GM18907 (cell line): ENCODE measurements around the gene MICAL2.
A peak's percentile ranks its signal among the peaks of the same experiment; 100 is the strongest.

ENCODE experiments used
- ATAC-seq: cut with Tn5 transposase; IDR thresholded peaks from one replicate; pipeline ENCODE4 v1.9.1; 2021; ENCODE audit warnings: mild to moderate bottlenecking, moderate library complexity; ENCODE audit not compliant: unreplicated experiment

MICAL2 gene

DNA sequence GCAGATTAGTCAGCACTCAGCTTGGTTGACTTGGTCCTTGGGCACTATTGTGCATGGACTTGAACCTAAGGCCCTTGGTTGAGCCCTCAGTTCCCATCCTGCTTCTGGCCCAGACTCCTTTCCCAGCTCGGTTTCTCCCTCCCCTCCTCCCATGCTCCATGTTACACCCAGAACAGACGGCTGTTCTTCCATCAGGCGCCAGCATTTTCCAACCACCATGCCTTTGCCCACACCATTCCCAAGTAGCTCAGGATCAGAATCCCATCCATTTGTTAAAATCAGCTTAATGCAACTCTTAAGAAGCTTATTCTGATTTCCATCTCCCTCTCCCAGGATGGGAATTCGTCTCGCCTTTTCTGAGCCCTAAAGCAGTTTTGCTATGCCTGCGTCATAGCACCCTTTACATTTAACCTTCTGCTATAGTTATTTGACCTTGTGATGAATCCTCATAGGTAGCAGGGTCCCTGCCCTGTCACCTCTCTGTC is 110.7 kb downstream of the MICAL2 start:
- no peak for ATAC-seq

DNA sequence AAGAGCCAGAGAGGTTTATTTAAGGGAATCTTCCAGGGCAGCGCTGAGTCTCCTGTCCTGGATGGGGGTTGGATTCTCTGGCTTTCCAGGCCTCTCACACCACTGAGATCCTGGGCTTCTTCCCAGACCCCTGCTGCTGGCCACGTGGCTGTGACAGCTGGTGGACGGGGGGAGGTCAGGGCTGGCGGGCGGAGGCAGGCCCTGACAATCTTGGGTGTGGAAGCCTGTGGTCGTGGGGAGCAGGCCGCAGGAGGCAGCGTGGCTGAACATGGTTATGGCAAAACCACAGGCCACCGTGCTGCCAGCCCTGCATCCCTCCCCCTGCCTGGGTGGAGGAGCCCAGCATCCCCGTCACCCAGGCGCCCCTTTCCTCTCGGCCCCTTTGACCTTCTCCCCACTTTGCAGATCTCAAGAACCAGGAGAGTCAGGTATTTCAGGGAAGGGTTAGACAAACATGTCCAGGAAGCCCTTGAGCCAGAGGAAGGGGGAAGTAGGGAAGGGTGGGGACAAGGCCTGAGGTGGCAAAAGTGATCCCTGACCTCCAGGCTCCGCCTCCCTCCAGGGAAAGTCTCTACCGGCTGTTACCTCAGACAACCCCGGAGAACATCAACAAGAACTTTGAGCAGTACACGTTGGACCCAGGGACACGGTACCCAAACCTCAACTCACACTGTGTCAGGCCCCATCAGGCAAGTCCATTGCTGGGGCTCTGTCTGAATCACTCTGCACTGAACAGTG is 111.8 kb downstream of the MICAL2 start:
- no peak for ATAC-seq

DNA sequence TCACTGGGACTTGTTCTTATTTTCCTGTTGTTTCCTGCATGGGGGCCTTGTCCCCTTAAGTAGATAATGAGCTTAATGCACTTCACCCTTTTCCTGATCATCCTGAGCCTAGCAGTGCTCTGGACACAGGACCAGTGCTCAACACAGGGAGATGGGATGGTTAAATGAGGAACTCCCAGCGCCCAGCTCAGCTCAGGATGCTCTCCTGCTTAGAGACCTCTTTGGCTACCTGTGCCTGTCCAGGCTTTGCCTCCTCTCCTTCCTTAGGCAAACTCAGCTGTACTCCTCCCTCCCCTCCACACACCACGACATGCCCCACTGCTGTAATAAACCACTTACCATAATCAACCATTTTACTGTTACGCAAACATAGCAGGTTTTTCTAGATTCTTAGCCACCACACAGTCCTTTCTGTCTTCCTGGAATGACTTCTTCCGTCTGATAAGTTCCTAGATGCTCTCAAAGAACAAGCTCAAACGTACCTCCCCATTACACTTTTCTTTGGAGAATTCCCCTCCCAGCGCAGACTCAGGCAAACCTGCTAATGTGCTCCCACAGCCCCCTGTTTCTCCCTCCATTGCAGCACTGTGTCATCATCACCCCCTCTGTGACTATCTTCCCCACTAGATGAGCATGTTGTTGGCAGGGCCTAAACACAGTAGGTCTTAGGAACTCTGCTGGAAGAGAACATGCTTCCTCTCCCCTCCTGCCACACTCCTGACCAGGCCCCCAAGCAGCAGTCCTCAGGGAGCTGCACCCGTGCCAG is 113.6 kb downstream of the MICAL2 start:
- ATAC-seq = no peak

DNA sequence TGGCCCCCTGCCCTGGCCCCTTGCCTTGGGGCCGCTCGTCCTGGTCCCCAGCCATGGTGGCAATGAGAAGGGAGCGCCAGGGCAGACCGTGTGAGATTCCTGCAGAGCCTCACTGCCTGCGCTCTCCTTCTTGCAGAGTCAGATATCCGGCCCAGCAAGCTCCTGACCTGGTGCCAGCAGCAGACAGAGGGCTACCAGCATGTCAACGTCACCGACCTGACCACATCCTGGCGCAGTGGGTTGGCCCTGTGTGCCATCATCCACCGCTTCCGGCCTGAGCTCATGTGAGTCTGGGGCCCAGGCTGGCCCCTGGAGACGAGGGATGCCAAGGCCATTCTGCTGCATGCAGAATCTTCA is 114.1 kb downstream of the MICAL2 start:
- peak; percentile 99 for ATAC-seq

DNA sequence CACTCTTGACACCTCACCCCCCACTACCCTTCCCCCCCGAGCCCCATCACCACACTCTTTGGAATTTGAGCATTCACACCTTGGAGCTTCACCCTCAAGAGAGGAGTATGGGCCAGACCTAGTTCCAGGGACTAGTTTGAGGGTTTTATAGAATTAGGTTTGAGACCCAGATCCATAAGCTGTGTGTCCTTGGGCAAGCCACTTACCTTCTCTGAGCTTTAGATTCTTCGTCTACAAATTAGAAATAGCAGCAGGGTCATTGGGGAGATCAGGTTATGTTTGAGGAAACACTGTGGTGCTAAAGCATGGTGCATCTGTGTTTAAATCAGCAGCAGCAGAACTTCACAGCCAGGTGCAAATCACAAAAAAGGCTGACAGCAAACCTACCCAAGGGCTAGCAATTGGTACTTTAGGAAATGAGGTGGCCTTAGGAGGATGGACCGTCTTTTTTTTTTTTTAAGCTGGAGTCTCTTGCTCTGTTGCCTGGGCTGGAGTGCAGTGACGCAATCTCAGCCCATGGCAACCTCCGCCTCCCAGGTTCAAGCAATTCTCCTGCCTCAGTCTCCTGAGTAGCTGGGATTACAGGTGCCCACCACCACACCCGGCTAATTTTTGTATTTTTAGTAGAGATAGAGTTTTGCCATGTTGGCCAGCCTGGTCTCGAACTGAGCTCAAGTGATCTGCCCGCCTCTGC is 114.8 kb downstream of the MICAL2 start:
- ATAC-seq = no peak

DNA sequence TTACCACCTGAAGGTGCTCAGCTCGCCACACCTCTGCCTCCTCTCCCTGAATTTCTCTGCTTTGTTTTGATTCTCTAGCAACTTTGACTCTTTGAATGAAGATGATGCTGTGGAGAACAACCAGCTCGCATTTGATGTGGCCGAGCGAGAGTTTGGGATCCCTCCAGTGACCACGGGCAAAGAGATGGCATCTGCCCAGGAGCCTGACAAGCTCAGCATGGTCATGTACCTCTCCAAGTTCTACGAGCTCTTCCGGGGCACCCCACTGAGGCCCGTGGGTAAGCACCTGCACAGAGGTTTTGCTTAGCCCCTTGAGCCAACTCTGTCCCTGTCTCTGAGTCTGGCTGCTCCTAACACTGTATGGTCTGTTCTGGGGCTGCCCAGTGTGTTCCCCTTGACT is 115.7 kb downstream of the MICAL2 start:
- ATAC-seq = no peak

DNA sequence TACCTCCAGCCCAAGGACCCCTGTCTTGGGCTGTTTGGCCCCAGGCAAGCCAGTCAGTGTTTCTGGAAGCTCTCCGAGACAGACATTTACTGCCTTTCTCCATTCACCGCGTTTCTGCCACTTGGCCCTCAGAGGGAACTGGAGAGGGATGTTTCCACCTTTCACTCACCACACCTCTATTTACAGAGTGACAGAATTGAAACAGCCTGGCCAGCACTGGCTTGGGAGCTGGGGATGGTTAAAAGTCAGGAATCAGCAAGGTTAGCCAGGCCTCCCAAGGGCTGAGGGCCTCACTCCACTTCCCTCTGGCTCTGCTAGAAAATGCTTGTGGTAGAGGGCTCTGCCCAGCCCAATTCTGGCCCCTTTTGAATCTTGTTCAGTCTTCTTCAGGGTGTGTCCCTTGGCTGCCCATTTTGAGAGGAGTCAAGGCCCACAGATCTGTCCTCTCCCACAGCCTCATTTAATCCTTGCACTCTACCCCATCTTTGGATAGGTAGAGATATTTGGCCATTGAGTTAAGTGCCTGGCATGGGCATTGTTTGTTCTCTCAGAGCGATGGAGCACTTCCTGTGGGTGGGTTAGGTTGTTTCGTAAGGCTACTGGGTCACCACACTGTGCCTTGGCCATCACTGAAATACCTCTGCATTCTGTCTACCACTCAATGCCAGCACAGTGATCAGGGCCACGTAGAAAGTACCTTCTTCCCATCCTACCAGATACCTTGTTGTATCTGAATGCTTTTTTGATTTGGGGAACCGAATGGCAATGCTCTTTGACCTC is 119.2 kb downstream of the MICAL2 start:
- ATAC-seq = no peak

DNA sequence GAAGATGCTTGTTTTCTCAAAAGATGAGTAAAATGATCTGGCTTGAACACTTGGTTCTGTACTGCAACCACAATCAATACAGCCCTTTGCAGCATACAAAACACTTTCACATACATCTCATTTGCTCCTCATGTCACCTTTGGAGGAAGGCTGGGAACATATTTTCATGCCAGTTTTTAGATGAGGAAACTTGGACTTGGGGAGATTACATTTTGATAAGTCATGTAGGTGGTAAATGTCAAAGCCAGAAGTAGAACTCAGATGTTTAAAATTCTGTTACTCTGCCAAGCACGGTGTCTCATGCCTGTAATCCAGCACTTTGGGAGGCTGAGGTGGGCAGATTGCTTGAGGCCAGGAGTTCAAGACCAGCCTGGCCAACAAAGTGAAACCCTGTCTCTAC is 121.8 kb downstream of the MICAL2 start:
- ATAC-seq = no peak

DNA sequence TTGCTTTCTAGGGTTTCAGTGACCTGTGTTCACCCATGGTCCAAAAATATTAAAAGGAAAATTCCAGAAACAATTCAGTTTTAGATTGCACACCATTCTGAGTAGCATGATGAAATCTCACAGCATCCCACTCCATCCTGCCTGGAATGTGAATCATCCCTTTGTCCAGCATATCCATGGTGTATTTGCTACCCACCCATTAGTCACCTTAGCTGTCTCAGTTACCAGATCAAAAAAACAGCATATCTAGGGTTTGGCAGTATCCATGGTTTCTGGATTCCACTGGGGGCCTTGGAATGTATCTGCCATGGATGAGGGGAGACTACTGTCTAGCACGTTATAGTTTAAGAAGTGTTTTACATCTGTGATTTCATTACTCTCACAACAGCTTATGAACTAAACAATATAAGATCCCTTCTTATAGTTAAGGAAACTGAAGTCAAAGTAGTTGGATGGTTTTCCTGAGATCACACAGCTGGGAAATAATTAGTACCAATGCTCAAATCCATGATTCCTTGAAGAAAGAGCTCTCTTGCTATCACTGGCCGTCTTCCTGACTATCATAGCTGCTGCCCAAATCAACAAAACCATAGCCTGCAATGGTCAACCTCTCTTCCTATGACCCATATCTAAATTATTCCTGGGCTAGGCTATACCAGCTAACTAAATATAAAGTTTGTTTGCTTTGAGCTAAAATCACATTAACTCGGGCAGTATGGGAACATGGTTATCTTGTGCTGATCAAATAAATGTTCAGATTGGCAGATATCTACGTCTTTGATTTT is 122.6 kb downstream of the MICAL2 start:
- no peak for ATAC-seq

DNA sequence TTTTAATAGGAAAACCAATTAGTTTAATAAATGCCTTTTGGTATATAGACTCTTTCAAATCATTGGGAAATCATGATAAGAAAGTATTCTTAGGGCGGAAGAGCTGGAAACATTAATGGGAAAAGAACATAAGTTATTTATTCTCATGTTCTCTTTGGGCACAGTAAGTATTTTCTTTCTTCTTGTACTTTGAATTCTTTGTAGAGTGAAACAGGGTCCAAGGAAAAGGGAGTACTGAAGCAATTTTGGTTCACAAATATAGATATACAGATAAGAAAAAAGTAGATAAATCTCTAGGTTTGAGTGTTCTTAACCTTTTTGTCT is 123.2 kb downstream of the MICAL2 start:
- no peak for ATAC-seq

DNA sequence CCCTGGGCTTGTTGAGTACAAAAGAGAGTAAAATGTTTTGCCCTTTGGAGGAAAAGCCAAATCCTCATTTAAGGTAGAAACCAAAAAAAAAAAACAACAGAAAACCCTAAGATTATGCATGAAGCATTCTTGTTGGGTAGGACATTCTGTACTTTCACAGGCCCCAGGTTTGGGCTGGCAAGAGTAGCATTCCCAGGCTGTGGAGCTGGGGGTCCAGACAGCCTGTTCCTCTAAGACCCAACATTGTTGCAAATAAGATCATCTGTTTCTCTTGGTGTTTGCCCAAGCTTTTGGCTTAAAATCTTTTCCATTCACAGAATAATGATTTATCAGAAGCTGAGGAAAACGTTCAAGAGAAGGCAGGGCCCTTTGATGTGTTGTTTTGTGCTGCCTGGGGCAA is 123.8 kb downstream of the MICAL2 start:
- no peak for ATAC-seq

DNA sequence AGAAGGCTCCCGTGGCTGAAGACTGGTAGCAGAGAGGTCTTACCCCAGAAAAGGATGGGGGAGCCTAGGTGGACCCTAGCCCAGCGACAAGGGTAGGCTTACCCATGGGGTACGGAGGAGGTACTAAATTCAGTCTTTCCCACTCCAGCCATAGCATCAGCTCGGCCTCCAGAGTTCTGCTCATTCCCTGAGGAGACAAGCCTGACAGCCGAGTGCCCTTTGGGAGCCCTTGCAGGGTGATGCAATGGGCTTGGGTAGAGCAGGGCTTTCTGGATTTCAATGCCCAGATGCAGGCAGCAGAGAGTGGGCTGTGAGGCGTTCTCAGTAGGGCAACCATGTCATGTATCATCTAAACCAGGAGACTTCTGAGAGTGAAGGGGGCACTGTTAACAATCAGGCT is 124.7 kb downstream of the MICAL2 start:
- ATAC-seq = no peak

DNA sequence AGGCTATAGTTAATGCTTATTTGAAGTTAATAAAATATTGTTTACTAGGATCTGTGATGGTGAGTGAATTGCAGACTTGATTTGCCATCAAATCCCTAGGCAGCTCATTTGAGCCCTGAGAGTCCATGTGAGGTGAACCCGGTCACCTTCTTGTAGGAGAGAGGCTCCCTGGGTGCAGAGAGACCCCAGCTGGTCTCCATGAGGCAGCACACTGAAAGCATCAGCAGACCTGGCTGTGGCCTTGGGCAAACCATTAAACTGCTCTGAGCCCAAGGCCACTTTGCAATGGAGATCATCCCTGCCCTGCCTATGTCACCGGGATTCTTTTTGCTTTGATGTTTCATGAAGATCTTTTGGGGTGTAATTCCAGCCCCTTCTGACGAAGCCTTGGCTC is 125.2 kb downstream of the MICAL2 start:
- peak; percentile 16 for ATAC-seq

DNA sequence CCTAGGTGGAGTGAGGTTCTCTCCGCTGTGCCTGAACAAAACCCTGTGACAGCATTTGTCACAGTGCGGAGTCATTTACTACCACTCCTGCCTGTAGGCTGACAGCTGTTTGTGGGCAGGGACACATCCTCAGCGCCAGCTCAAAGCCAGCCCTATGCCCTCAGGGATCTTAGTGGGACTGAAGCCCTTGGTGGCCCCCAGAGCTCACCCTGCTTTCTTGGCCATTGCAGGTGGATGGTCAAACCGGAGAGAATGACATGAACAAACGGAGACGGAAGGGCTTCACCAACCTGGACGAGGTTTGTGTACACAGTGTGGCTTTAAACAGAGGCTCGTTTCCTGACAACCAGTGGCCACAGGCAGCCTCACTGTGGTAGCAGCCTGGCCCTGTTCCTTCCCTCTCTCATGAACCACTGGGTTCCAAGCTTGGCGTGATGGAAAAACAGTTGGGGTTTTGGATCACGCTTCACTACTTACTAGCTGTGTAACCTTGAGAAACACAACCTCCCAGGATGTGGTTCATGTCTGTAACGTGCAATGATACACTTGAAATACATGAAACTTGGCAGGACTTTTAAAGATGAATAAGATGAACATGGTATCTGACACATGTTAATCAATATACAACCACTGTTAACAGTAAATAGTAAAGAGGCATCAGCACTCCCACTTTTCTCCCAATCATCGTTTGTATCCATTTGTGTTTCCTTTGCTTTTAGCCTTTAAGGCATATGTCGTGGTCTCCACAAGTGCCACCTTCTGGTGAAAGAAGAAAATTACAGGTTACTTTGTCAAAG is 125.8 kb downstream of the MICAL2 start:
- ATAC-seq = peak; percentile 74

DNA sequence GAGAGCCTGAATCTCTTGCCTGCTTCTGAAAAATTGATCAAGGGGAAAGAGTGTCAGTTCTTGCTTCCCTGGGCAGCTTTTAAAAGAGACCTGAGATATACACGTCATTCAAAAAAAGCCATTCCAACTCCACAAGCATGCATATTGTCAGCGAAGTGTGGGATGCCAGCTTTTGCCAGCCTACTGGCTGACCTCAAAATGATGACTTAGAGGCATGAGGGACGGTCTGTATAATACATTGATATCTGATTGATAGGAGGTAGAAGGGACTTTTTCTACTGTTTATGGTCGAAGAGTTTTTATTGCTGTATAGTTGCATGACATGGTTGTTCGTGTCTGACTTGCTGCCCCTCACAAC is 126.3 kb downstream of the MICAL2 start:
- no peak for ATAC-seq

DNA sequence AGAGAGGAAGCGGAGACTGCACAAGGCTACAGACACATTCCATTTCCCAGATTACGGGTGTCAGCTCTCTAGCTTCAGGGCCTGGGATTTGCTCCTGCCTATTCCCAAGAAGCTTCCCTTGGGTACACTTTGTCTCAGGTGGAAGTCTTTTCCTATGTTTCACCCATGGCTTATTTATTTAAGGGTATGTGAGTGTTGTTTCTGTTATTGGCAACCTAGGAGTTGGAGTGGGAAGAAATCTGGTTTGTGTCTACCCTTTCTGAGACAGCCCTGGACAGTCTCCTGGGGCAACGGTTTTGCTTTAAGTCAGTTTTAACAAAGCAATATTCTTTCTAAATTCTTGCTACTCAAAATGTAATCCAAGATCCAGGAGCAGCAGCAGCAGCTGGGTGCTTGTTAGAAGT is 127.0 kb downstream of the MICAL2 start:
- no peak for ATAC-seq

DNA sequence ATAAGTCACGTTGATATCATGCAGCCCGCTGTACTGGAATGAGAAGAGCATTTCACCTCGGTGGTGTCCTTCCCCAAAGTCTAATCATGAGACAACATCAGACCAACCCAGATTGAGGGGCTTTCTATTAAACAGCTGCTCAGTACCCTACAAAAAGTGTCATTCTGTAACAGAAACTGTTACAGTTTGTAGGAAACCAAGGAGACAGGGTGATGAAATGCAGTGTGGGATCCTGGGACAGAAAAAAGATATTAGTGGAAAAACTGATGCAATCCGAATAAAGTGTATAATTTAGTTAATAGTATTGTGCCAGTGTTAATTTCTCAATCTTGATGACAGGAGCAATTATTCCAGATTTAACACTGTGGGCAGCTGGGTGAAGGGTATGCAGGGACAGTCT is 128.0 kb downstream of the MICAL2 start:
- ATAC-seq = no peak

DNA sequence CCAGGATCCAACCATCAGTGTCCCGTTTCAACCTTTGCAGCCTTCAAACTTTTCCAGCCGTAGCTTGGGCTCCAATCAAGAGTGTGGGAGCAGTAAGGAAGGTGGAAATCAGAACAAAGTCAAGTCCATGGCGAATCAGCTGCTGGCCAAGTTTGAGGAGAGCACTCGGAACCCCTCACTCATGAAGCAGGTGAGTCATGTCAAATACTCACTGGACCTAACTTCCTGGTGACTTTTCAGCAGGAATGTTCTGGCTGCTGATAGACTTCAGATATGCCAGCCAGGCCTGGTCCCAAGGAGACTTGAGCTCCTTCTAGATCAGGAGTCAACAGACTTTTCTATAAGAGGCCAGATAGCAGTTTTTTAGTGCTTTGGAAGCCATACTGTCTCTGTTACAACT is 129.0 kb downstream of the MICAL2 start:
- no peak for ATAC-seq

DNA sequence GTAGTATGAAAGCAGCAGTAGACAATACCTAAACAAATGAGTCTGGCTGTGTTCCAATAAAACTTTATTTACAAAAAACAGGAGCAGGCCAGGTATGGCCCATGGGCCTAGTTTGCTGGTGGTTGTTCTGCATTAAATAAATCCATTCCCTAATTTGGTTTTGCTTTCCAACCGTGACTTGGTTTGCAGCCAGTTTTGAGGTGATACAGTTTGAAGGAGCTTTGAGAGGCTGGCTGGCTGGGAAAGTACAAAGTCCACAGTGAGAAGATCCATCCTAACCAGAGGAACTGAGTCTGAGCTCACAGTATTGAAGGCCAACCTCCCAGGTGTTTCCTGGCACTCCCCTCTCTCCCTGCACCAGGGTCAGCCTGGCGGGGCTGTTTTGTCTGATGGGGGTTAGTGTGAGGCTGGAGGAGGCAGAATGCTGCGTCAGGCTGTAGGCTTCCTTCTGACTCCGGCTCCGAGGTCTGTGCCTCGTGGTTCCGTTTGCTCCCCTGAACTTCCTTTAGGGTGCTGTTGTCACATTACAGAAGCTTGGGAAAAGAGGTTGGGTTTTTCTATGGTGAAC is 129.5 kb downstream of the MICAL2 start:
- ATAC-seq = no peak
